Measurements from ENCODE around the gene CABP7. TPM values are rescaled to one million over a fixed set of nuclear protein-coding genes. Genes with fewer than 3 reads are reported as not detected.

CABP7 gene
- total RNA-seq, 1 experiment from 2014 or later: not detected

- Histone ChIP-seq H3K9me2 (ENCODE audit: insufficient read depth) (no peaks in the 10 kb centered on the region), H3K27me3 (ENCODE audit: insufficient read depth, low read length) (no peaks in the 10 kb centered on the region), H3K36me3 (ENCODE audit: control insufficient read depth in 1 of 2, insufficient read depth in 2 of 2, low read length in 2 of 2) (no peaks in the 10 kb centered on the region), H2AFZ (ENCODE audit: low read depth, low read length, poor library complexity, severe bottlenecking) (no peak overlapping the region), H3K27ac (ENCODE audit: low read depth, low read length) (peak overlapping the region; percentile 38; the same call in 1 of the 2 replicates), H3K4me3 (replicated peaks in 1 of 2; ENCODE audit: low read depth in 1 of 2, low read length in 2 of 2) (no peak overlapping the region), H3K4me2 (ENCODE audit: low read length) (no peak overlapping the region), H3K9ac (ENCODE audit: low read length) (no peak overlapping the region), H3K4me1 (ENCODE audit: control insufficient read depth in 1 of 2, insufficient read depth in 2 of 2, low read length in 2 of 2) (peaks cover 36 to 41% of the 10 kb centered on the region in 2 experiments), H3K79me2 (ENCODE audit: insufficient read depth, low read length) (no peaks in the 10 kb centered on the region), H4K20me1 (ENCODE audit: insufficient read depth) (no peaks in the 10 kb centered on the region), H3K9me3 (ENCODE audit: control insufficient read depth in 1 of 2, insufficient read depth in 1 of 2, low read depth in 1 of 2, low read length in 2 of 2) (no peaks in the 10 kb centered on the region)
- ChIA-PET CTCF (interaction anchor here (2.1 to 3.1 kb wide), 4 partner anchors 11 to 386 kb away, joined by 7 to 29 read pairs (median 20); no protein-coding TSS in a partner anchor), RAD21 (ENCODE audit: low non-redundant PET in 1 of 2, low total read pairs in 2 of 2, uncharacterized antibody in 2 of 2, unreplicated experiment in 2 of 2) (interaction anchor here in 1 of 2 experiments (0.8 kb wide), 1 partner anchor 64 kb away, joined by 3 read pairs; the partner anchor contains the start of genes UQCR10 and ZMAT5), POLR2A (no interaction called here)
- TF ChIP-seq ELF1 (IDR thresholded peaks at IDR 0.05; ENCODE audit: borderline replicate concordance, low read depth) (no peak), ATF3 (IDR thresholded peaks at IDR 0.05) (no peak), SP1 (IDR thresholded peaks at IDR 0.05; ENCODE audit: low read depth) (no peak), SIN3A (IDR thresholded peaks at IDR 0.05; ENCODE audit: low read depth) (no peak), TCF7L2 (IDR thresholded peaks at IDR 0.05; ENCODE audit: borderline replicate concordance, extremely low read depth, insufficient read depth, insufficient read length) (no peak), EZH2 (IDR thresholded peaks at IDR 0.05) (no peak), RAD21 (IDR thresholded peaks at IDR 0.05; ENCODE audit: low read depth) (no peak)
- intact Hi-C loops (cut with micrococcal nuclease): no loop called here
- no peak for DNase-seq (ENCODE audit: low read depth, low spot score)
- no TSS peak for BruUV-seq (replicated peaks)
- no peak for ATAC-seq
These were observed 16.8 kb upstream of the CABP7 start for GRCh38 chr22:29702931-29703501.

GRCh38 chr22:29703569-29704195 lies 16.1 kb upstream of the CABP7 start:
- RAD21 ChIA-PET (ENCODE audit: low non-redundant PET in 1 of 2, low total read pairs in 2 of 2, uncharacterized antibody in 2 of 2, unreplicated experiment in 2 of 2): no interaction called here

More at GRCh38 chr22:29703569-29704195, 16.1 kb upstream of the CABP7 start:
- Histone ChIP-seq H3K4me3 (replicated peaks in 1 of 2; ENCODE audit: low read depth in 1 of 2, low read length in 2 of 2) (no peak overlapping the region), H3K9me2 (ENCODE audit: insufficient read depth) (no peaks in the 10 kb centered on the region), H2AFZ (ENCODE audit: low read depth, low read length, poor library complexity, severe bottlenecking) (no peak overlapping the region), H3K36me3 (ENCODE audit: control insufficient read depth in 1 of 2, insufficient read depth in 2 of 2, low read length in 2 of 2) (no peaks in the 10 kb centered on the region), H3K9me3 (ENCODE audit: control insufficient read depth in 1 of 2, insufficient read depth in 1 of 2, low read depth in 1 of 2, low read length in 2 of 2) (no peaks in the 10 kb centered on the region), H3K79me2 (ENCODE audit: insufficient read depth, low read length) (no peaks in the 10 kb centered on the region), H3K4me2 (ENCODE audit: low read length) (no peak overlapping the region), H4K20me1 (ENCODE audit: insufficient read depth) (no peaks in the 10 kb centered on the region), H3K9ac (ENCODE audit: low read length) (no peak overlapping the region), H3K27me3 (ENCODE audit: insufficient read depth, low read length) (no peaks in the 10 kb centered on the region), H3K27ac (ENCODE audit: low read depth, low read length) (no peak overlapping the region), H3K4me1 (ENCODE audit: control insufficient read depth in 1 of 2, insufficient read depth in 2 of 2, low read length in 2 of 2) (peaks cover 36 to 41% of the 10 kb centered on the region in 2 experiments)
- no TSS peak for BruUV-seq (replicated peaks)
- intact Hi-C loops (cut with micrococcal nuclease): no loop called here
- POLR2A ChIA-PET: no interaction called here
- TF ChIP-seq POLR2A (IDR thresholded peaks at IDR 0.05; ENCODE audit: borderline replicate concordance, extremely low read depth, insufficient read depth, insufficient read length) (no peak), POLR2AphosphoS5 (IDR thresholded peaks at IDR 0.05; ENCODE audit: low read depth, low read length) (no peak), EZH2phosphoT487 (IDR thresholded peaks at IDR 0.05; ENCODE audit: borderline replicate concordance) (no peak), RAD21 (IDR thresholded peaks at IDR 0.05; ENCODE audit: low read depth) (no peak), TCF7L2 (IDR thresholded peaks at IDR 0.05; ENCODE audit: borderline replicate concordance, extremely low read depth, insufficient read depth, insufficient read length) (no peak), MAX (IDR thresholded peaks at IDR 0.05) (no peak), ZBTB33 (IDR thresholded peaks at IDR 0.05; ENCODE audit: extremely low read depth, insufficient replicate concordance, low read length) (no peak), EGR1 (IDR thresholded peaks at IDR 0.05; ENCODE audit: low read depth) (no peak), YY1 (IDR thresholded peaks at IDR 0.05; ENCODE audit: extremely low read depth, insufficient replicate concordance, low read depth, low read length) (no peak), JUND (IDR thresholded peaks at IDR 0.05) (no peak), SP1 (IDR thresholded peaks at IDR 0.05; ENCODE audit: low read depth) (no peak), SIN3A (IDR thresholded peaks at IDR 0.05; ENCODE audit: low read depth) (no peak)
- no peak for DNase-seq (ENCODE audit: low read depth, low spot score)
- CTCF ChIA-PET: no interaction called here
- ATAC-seq: no peak
